ENCODE results near the gene ETNK2.

The ETNK2 gene

DNA sequence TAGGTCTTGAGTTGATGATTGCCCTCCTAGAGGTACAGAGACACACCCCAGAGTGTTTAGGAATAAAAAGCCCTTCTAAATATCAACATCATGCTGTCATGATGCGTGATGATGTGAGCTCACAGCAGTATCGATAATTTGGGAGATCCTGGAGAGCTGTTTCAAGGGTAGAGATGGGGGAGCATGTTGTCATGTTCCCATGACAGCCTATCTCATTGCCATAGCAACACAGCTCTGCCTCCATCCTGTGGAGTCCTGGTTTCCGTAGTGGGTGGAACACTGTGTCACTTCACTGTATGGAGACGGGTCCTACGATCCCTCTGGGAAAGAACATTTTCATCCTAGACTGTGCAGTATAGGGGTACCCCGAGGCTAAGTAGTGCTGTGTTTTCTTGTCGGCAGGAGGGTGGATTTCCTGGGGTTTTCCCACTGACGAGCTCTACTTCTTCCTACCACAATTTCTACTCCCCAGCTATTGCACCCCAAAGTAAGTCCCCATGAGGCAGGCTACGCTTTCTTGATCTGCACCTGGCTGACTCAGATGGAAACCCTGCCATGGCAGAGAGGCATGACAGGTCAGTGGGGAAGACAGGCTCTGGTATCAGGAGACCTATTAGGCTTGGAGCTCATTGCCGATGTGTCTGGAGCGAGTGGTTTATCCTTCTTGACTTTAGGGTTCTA is 37.3 kb upstream of the ETNK2 start:
- no peaks in the 10 kb centered on the region for H3K9me3 Mint-ChIP-seq
- intact Hi-C loops (cut with micrococcal nuclease), result no loop called here
- H3K4me1 Mint-ChIP-seq (ENCODE audit: low read depth), result peaks cover 6% of the 10 kb centered on the region
- H3K27ac Mint-ChIP-seq, result no peak overlapping the region
- H3K4me3 Mint-ChIP-seq, result no peak overlapping the region
- H3K36me3 Mint-ChIP-seq (ENCODE audit: low read depth), result no peaks in the 10 kb centered on the region
- peaks cover 45% of the 10 kb centered on the region for H3K27me3 Mint-ChIP-seq

DNA sequence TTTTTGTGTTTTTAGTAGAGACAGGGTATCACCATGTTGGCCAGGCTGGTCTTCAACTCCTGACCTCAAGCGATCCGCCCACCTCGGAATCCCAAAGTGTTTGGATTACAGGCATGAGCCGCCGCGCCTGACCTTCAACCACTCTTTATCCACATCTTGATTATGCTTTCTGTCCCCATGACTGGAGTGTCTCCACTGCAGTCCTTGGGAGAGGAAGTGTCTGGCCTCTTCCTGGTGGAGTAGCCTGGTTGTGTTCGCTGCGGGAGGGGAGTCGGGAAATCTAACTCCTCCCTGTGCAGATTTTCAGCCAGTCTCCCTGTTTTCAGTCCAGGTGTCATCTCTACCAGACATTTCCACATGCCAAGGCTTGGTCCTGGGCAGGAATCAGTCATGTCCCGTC is 34.8 kb upstream of the ETNK2 start:
- Mint-ChIP-seq H3K4me3 (no peak overlapping the region), H3K36me3 (ENCODE audit: low read depth) (no peaks in the 10 kb centered on the region), H3K27ac (no peak overlapping the region), H3K9me3 (no peaks in the 10 kb centered on the region), H3K27me3 (peaks cover 36% of the 10 kb centered on the region), H3K4me1 (ENCODE audit: low read depth) (peaks cover 9% of the 10 kb centered on the region)
- intact Hi-C loops (cut with micrococcal nuclease), result no loop called here

DNA sequence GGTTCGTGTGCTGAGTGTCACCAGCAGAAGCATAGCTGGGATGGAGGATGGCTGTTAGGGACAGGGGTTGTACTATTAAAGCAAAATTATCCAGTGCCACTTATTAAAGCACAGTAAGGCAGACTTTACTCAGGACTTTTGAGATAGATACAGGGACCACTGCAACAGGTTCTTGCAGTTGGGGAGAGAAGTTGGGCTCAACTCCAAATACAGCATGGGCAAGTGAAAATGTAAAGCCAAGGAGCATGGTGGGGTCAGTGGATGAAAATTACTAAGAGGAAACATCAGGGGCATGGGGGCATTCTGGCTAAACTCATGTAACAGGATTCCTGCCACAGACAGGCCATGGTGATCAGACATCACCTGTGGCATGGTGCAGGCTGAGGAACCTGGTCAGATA is 29.3 kb upstream of the ETNK2 start:
- peaks cover 13% of the 10 kb centered on the region for H3K4me1 Mint-ChIP-seq (ENCODE audit: low read depth)
- no peak overlapping the region for H3K27ac Mint-ChIP-seq
- H3K4me3 Mint-ChIP-seq, result no peak overlapping the region
- peaks cover 8% of the 10 kb centered on the region for H3K27me3 Mint-ChIP-seq
- intact Hi-C loops (cut with micrococcal nuclease), result no loop called here
- no peaks in the 10 kb centered on the region for H3K36me3 Mint-ChIP-seq (ENCODE audit: low read depth)
- no peaks in the 10 kb centered on the region for H3K9me3 Mint-ChIP-seq

DNA sequence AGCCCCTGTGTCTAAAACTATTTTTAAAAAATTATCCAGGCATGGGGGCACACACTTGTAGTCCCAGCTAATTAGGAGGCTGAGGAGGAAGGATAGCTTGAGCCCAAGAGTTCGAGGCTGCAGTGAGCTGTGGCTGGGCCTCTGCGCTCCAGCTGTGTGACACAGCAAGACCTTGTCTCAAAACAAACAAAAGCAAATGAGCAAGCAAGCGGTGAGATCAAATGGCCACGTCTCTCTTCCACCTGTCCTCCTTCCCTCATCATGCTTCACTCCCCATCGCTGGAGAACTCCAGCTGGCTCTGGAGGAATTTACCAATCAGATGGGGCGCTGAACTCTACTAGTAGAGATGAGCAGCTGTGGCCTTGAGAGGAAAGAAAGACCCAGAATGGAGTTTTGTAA is 28.3 kb upstream of the ETNK2 start:
- Mint-ChIP-seq H3K9me3 (no peaks in the 10 kb centered on the region), H3K4me1 (ENCODE audit: low read depth) (peaks cover 13% of the 10 kb centered on the region), H3K27me3 (peaks cover 8% of the 10 kb centered on the region), H3K4me3 (no peak overlapping the region), H3K36me3 (ENCODE audit: low read depth) (no peaks in the 10 kb centered on the region), H3K27ac (no peak overlapping the region)
- intact Hi-C loops (cut with micrococcal nuclease), result no loop called here

DNA sequence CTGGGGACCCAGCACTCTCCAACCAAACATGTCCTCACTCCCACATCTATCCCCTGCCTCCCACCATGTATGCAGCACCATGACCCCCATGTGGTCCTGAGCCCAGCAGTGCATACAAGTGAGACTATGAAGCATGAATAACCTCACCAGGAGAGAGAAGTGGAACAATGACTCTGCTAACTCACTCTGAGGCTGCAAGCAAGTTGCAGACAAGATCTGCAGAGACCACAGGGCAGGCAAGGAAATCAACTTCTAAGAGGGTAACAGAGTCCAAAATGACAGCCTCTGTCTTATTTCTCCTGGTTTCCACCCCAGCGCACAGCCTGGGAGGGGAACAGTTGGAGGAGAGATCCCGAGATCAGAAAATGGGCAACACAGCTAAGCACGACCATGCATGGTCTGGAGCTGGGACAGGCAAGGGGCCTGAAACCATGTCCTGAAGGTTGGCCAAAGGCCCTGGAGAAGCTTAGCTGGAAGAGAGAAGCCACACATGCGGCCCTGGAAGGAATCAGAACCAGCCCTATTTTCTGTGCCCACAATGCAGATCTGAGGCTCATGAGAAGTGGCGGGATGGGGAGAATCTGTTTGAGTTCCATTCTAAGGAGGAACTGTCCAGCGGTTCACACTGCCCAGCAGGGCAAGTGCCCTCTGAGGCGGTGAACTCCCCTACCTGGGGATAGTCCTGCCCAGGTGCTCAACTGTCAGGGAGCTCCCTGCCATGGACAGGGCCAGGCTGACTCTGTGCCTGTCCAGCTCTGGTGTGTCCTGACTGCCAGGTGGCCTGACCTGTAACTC is 26.8 kb upstream of the ETNK2 start:
- H3K9me3 Mint-ChIP-seq, result no peaks in the 10 kb centered on the region
- no peak overlapping the region for H3K4me3 Mint-ChIP-seq
- peaks cover 8% of the 10 kb centered on the region for H3K27me3 Mint-ChIP-seq
- intact Hi-C loops (cut with micrococcal nuclease), result no loop called here
- peaks cover 13% of the 10 kb centered on the region for H3K4me1 Mint-ChIP-seq (ENCODE audit: low read depth)
- H3K27ac Mint-ChIP-seq, result no peak overlapping the region
- H3K36me3 Mint-ChIP-seq (ENCODE audit: low read depth), result no peaks in the 10 kb centered on the region

DNA sequence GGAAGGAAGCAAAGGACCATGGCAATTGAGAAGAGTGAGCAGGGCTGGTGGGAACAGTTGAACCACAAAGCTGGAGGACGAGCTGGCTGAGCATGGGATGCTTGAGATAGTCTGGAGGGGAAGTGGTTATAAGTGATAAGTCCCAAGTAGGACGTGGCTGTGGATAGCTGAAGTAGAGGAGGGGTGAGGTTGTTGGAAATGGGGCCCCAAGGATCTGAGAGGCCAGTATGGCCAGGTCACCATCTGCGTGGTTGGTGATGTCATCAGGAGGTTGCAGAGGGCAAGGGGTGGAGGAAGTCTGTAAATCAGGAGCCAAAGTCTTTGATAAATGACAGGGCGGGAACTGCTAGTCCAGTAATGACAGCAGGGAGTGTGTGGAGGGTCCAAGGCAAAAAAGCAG is 25.3 kb upstream of the ETNK2 start:
- intact Hi-C loops (cut with micrococcal nuclease), result no loop called here
- H3K4me1 Mint-ChIP-seq (ENCODE audit: low read depth), result peaks cover 13% of the 10 kb centered on the region
- no peak overlapping the region for H3K4me3 Mint-ChIP-seq
- peaks cover 5% of the 10 kb centered on the region for H3K27me3 Mint-ChIP-seq
- no peaks in the 10 kb centered on the region for H3K36me3 Mint-ChIP-seq (ENCODE audit: low read depth)
- H3K9me3 Mint-ChIP-seq, result no peaks in the 10 kb centered on the region
- H3K27ac Mint-ChIP-seq, result no peak overlapping the region

DNA sequence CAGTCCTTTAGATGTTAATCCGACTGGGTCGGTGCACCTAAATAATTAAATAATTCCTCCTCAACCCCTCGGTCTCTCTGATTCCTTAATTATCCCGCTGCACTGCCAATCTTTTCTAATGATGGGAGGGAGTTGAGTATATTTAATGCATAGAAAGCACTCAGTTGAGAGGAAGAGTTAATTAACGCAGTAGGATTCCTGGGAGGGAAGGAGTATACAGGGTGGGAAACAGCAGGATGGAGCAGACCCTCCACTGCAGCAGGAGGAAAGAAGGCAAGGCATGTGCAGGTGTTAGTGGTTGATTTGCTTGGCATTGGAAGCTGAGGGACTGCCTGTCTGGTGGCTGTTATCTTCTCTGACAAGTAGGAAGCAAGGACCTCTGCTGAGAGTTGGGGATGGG is 24.2 kb upstream of the ETNK2 start:
- H3K4me3 Mint-ChIP-seq, result no peak overlapping the region
- H3K9me3 Mint-ChIP-seq, result no peaks in the 10 kb centered on the region
- peaks cover 4% of the 10 kb centered on the region for H3K4me1 Mint-ChIP-seq (ENCODE audit: low read depth)
- no peak overlapping the region for H3K27ac Mint-ChIP-seq
- peaks cover 5% of the 10 kb centered on the region for H3K27me3 Mint-ChIP-seq
- no peaks in the 10 kb centered on the region for H3K36me3 Mint-ChIP-seq (ENCODE audit: low read depth)
- intact Hi-C loops (cut with micrococcal nuclease), result no loop called here

DNA sequence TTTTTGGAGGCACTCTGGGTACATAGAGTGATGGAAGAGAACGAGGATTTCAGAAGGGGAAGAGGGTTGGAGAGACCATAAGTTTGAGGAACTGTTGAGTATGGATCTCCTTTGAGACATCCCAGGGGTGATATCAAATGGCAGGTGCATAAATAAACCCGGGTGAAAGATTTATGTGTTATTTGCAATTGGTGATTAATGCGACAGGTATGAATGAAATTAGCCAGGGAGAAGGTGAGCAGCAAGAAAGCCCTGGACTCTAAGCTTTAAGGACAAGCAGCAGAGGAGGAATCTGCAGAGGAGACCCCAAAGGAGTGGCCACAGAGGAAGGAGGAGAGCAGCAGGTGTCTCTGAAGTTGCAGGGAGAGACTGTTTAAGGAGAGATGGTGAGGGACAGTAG is 23.1 kb upstream of the ETNK2 start:
- intact Hi-C loops (cut with micrococcal nuclease), result no loop called here
- Mint-ChIP-seq H3K9me3 (peaks cover 7% of the 10 kb centered on the region), H3K36me3 (ENCODE audit: low read depth) (no peaks in the 10 kb centered on the region)

DNA sequence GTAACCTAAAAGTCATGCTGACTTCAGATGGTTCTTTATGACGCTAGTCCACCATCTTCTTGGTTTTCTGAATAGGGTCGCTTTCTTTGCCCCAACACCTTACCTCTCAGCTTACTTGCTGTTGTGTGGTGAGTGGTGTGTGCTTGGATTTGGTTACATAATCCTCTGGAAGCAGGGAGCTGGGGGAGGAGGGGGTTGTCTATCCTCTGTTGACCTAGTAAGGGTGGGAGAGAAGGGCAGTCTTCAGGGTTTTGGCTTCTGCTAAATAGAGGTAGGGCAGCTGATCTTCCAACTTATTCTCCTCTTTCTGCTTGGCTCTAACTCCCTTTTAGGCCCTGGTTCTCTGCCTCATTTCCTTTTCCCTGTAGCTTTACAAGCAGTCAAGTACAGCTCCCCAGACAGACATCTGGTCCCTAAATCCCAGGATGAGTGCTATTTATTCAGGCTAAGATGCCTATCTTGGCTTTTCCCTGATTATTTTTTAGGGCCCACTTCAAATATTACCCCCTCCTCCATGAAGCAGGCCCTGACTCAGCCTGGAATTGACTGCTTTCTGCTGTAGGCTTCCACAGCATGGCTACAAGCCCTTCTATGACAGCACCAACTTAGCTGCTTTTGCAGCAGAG is 20.7 kb upstream of the ETNK2 start:
- Mint-ChIP-seq H3K4me3 (no peak overlapping the region), H3K27ac (no peak overlapping the region), H3K36me3 (ENCODE audit: low read depth) (no peaks in the 10 kb centered on the region), H3K9me3 (peaks cover 12% of the 10 kb centered on the region), H3K4me1 (ENCODE audit: low read depth) (no peaks in the 10 kb centered on the region), H3K27me3 (no peaks in the 10 kb centered on the region)
- intact Hi-C loops (cut with micrococcal nuclease), result no loop called here

More for the DNA sequence above, 23.1 kb upstream of the ETNK2 start:
- Mint-ChIP-seq H3K4me1 (ENCODE audit: low read depth) (no peaks in the 10 kb centered on the region), H3K27ac (no peak overlapping the region), H3K4me3 (no peak overlapping the region), H3K27me3 (peaks cover 3% of the 10 kb centered on the region)

DNA sequence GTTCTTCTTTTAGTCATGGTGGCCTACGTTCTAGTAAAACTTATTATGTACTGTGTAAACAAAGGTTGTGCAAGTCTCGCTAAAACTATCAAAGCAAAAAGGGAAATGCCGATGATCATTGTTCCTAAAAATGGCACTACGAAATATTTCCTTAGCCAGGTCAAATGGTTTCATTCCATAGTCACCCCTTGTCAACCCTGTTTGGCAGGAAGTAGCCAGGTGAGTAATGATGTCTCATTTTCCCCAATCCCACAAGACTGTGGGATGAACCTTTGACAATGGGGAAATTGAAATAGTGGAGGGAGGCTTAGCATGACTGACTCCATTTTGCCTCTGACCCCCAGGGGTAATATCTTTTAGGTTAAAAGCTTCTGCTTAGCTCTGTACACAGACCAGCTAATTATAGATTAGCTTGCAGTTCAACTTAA is 19.9 kb upstream of the ETNK2 start:
- Mint-ChIP-seq H3K27ac (no peak overlapping the region), H3K27me3 (peaks cover 2% of the 10 kb centered on the region), H3K9me3 (peaks cover 12% of the 10 kb centered on the region), H3K4me1 (ENCODE audit: low read depth) (no peaks in the 10 kb centered on the region), H3K4me3 (no peak overlapping the region), H3K36me3 (ENCODE audit: low read depth) (no peaks in the 10 kb centered on the region)
- intact Hi-C loops (cut with micrococcal nuclease), result no loop called here

DNA sequence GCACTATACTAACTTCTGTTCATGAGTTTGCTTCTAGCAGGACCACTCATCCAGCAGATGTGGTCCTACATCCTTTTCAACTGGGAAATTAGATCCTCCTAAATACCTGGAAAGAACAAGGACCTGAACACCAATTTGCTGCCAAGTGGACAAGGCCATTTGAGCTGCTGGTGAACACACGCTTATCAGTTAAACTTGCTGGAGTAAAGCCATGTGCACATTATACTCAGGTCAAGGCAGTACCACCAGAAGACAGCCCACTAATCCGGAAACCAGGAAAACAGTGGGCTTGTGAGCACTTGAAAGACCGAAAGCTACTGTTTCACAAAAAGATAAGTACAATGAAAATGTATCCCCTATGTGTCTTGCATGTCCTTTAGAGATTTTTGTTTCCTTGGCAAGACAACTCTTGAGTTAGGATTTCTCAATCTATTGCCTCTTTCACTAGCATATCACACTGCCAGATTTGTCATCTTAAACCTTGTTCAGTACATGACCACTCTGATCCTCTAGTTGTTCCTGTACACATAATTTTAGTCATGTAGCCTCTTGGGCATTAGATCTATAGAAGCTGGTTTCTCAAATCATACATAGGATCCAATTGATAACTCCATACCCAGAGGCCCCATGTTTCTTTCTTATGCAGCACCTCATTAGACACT is 18.8 kb upstream of the ETNK2 start:
- Mint-ChIP-seq H3K4me3 (no peak overlapping the region), H3K27ac (no peak overlapping the region), H3K36me3 (ENCODE audit: low read depth) (no peaks in the 10 kb centered on the region), H3K27me3 (peaks cover 5% of the 10 kb centered on the region), H3K4me1 (ENCODE audit: low read depth) (no peaks in the 10 kb centered on the region), H3K9me3 (peaks cover 12% of the 10 kb centered on the region)
- intact Hi-C loops (cut with micrococcal nuclease), result no loop called here

DNA sequence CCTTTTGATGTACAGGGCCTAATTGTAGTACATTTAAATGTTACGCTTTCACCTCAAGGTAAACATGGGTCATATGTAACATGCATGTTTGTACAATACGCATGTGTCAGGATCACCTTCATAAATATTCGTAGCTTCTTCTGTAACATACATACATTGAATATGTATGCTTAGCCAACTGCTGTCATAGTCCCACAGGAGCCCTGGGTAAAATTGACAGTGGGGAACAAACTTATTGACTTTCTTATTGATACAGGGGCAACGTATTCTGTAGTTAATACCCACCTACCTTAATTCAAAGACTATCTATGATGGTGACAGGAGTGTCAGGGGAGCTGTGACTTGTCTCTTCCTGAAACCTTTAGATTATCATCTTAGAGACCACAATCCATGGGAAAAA is 18.0 kb upstream of the ETNK2 start:
- H3K4me3 Mint-ChIP-seq, result no peak overlapping the region
- no peak overlapping the region for H3K27ac Mint-ChIP-seq
- H3K9me3 Mint-ChIP-seq, result peaks cover 12% of the 10 kb centered on the region
- no peaks in the 10 kb centered on the region for H3K4me1 Mint-ChIP-seq (ENCODE audit: low read depth)
- peaks cover 5% of the 10 kb centered on the region for H3K27me3 Mint-ChIP-seq
- no peaks in the 10 kb centered on the region for H3K36me3 Mint-ChIP-seq (ENCODE audit: low read depth)
- intact Hi-C loops (cut with micrococcal nuclease), result no loop called here

DNA sequence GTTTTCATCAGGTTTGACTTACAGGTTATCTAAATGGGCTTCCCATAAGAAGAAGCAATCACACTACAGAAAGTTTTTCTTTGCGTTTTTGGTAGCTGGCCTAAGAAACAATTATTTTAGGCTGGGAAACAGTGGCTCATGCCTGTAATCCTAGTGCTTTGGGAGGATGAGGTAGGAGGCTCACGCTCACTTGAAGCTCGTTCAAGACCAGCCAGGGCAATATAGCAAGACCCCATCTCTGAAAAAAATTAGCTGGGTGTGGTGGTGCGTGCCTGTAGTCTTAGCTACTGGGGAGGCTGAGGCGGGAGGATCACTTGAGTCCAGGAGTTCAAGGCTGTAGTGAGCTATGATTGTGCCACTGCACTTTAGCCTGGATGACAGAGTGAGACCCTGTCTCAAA is 15.9 kb upstream of the ETNK2 start:
- Mint-ChIP-seq H3K36me3 (ENCODE audit: low read depth) (no peaks in the 10 kb centered on the region), H3K9me3 (peaks cover 12% of the 10 kb centered on the region), H3K4me3 (no peak overlapping the region), H3K27ac (no peak overlapping the region), H3K27me3 (peaks cover 5% of the 10 kb centered on the region), H3K4me1 (ENCODE audit: low read depth) (no peaks in the 10 kb centered on the region)
- intact Hi-C loops (cut with micrococcal nuclease), result no loop called here

DNA sequence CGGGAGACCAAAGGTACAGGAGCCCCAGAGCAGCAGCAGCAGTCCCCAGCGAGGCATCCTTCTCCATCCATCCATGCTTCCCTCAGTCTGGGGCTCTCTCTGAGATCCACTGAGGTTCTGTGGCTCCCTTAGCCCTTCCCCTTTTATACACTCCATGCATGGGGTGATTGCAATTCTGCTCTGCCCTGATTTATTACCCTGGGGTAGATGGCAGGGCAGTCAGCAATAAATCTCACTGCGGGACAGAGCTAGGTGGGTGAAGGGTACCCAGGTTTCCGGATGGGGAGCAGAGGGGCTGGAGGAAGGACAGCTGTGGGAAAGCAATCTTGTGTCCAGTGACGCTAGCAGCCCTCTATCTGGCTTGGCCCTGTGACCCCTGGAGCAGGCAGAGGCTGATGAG is 14.4 kb upstream of the ETNK2 start, which contains the start of gene REN:
Gene REN (minus strand): TSS at position 119 of the 400 bp plus-strand sequence. CDS start 44 bp downstream, at position 75.
- no peaks in the 10 kb centered on the region for H3K4me1 Mint-ChIP-seq (ENCODE audit: low read depth)
- no peak within 1 kb of the TSS for H3K4me3 Mint-ChIP-seq
- intact Hi-C loops (cut with micrococcal nuclease), result no loop called here
- H3K9me3 Mint-ChIP-seq, result peaks cover 12% of the 10 kb centered on the region
- H3K27me3 Mint-ChIP-seq, result peaks cover 10% of the 10 kb centered on the region
- no peak within 1 kb of the TSS for H3K27ac Mint-ChIP-seq
- no peaks in the 10 kb centered on the region for H3K36me3 Mint-ChIP-seq (ENCODE audit: low read depth)

Measured in dendritic cell treated with granulocyte-macrophage colony-stimulating factor and Interleukin-4, amounts not matched to agents 40 ng/mL and 50 ng/mL, for 4 days (primary cell).